Esophagus squamous epithelium (tissue), 5 donors: ENCODE data around the gene IFNA16. TPM values are rescaled to one million over a fixed set of nuclear protein-coding genes. Genes with fewer than 3 reads are reported as not detected.
"Not testable (repeated sequence)": the region's sequence is repeated elsewhere in the genome, so short reads cannot be mapped to it uniquely, and the experiment has no call there.

Experiments
- DNase-seq: peaks from one replicate; lab custom pipeline; 2025; lab: John Stamatoyannopoulos, UW
- H3K27ac ChIP-seq, 4 donors: fragments of 200-600 bp; sonication (generic); one replicate each; pipeline ENCODE4 v1.5.1; 2016 to 2019; ENCODE audit warnings: mild to moderate bottlenecking in 1 of 4
- H3K27me3 ChIP-seq, 4 donors: fragments of 200-600 bp; sonication (generic); 1 replicate in 3 of 4; 2 replicates in 1 of 4; pipeline versions ENCODE4 v1.5.1 to v1.6.0; 2017 to 2021; ENCODE audit warnings: antibody characterized with exemption in 1 of 4
- H3K36me3 ChIP-seq, 3 donors: fragments of 200-600 bp; sonication (generic); one replicate each; pipeline ENCODE4 v1.5.1; 2016 to 2019
- H3K4me1 ChIP-seq, 3 donors: fragments of 200-600 bp; sonication (generic); one replicate each; pipeline ENCODE4 v1.5.1; 2017 to 2019
- H3K4me3 ChIP-seq, 4 donors: fragments of 200-600 bp; sonication (generic); 1 replicate in 3 of 4; 2 replicates in 1 of 4; pipeline ENCODE4 v1.5.1; 2016 to 2019; ENCODE audit warnings: mild to moderate bottlenecking in 2 of 4, moderate library complexity in 1 of 4
- H3K9me3 ChIP-seq, 3 donors: fragments of 200-600 bp; sonication (generic); one replicate each; pipeline ENCODE4 v1.5.1; 2016 to 2019
- POLR2A ChIP-seq, 4 donors: fragments of 450-650 bp; IDR thresholded peaks; one replicate each; pipeline ENCODE4 v1.6.1; 2017; ENCODE audit warnings: antibody characterized with exemption in 4 of 4, mild to moderate bottlenecking in 4 of 4, moderate library complexity in 3 of 4
- WGBS, 2 donors: methylation state at CpG; one replicate each; pipeline ENCODE4 v1.1.5; 2018; 5-methylcytosine and 5-hydroxymethylcytosine counted together
- intact Hi-C: fragments of 100-400 bp; cut with DNase I; formaldehyde crosslinking; loops from one replicate; pipeline ENCODE4 v1.15.0; 2022
- total RNA-seq, 4 donors: library from RNA; depleted of rRNA; stranded (reverse); fragments of >200 nt; gene quantifications; one replicate each; pipeline ENCODE4 v1.1.0, GENCODE V29; 2016
- TF ChIP-seq, protein P1 (sequence below), 6 experiments: fragments of 450-650 bp in 4 of 6; fragments of 200-600 bp in 2 of 6; sonication (generic) in 2 of 6; IDR thresholded peaks; one replicate each; pipeline ENCODE4 v1.5.1; 2016 to 2019; ENCODE audit warnings: antibody characterized with exemption in 6 of 6, mild to moderate bottlenecking in 4 of 6, moderate library complexity in 4 of 6
- donor health status: DM: yes; HTN: yes; CAD: no.

Gene IFNA16
- not detected for total RNA-seq

DNA sequence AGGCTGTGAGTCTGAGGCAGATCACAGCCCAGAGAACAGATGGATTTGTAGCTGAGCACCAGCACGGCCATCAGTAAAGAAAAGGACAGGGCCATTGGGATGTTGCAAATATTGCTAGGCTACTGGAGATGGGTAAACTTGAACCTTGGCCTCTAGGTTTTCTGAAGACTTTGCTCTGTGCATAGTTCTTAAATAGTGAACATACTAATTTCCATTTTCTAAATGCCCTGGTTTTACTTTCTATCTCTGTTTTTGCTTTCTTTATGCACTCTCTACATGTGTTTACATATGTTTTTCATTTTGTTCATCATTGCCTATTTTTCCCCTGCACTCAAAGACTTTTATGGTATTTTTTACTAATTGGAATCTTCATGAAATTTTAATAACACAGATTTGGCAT lies at the start of gene IFNA16:
TSS of gene IFNA16 (minus strand) at position 101 of the 400 bp plus-strand sequence. CDS start at position 95, 6 bp downstream.
- H3K9me3 ChIP-seq, intact Hi-C loops, DNase-seq, H3K36me3 ChIP-seq, H3K4me1 ChIP-seq, H3K4me3 ChIP-seq, H3K27ac ChIP-seq: not testable (repeated sequence)
- H3K27me3 ChIP-seq: peaks cover 0 to 14% (median 0%) of the 10 kb centered on the region in 4 donors
- 67% methylated on average over 1 of the region's 1 CpG; no CpG with 5 or more reads in 1 of the 2 donors for WGBS, 2 donors

DNA sequence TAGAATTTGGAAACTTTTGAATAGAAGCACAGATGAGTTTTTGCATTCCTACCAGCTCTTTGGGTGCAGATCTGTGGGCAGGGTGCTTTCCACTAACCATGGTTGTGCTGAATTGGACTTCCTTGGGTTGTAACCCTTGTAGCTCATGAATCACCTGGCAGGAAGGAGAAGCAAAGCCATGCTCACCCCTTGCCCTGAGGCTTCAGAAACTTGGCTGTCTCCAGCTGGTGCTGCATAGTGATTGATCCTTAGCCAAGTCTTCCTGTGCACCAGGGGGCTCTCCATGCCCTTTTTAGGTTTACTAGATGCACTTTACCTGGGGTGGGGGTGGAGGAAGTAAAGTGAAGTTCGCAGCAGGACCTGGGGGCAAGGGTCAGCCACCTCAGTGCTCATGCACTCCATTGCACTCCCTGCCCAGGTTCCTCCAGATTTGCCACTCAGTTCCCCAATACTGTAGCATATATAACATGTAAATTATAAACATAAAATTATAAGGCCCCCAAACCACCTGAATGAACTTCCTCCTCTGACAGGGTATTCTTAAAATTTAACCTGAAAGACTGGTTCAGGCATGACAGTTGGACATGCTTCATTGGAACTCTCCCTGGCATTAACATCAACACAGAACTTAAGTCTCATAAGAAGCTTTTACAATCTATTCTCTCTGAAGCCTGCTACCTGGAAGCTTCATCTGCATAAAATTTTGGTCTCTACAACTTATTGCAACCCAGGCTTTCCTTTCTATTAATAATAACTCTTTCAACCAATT lies 48.5 kb upstream of the IFNA16 start:
- Histone ChIP-seq H3K4me1 (peaks cover 0 to 49% (median 14%) of the 10 kb centered on the region in 3 donors), H3K36me3 (no peaks in the 10 kb centered on the region), H3K27me3 (peaks cover 0 to 3% (median 0%) of the 10 kb centered on the region in 4 donors), H3K27ac (peak overlapping the region; percentile 19 to 85 (median 58)), H3K4me3 (no peak overlapping the region), H3K9me3 (no peaks in the 10 kb centered on the region)
- TF ChIP-seq, protein P1, sequence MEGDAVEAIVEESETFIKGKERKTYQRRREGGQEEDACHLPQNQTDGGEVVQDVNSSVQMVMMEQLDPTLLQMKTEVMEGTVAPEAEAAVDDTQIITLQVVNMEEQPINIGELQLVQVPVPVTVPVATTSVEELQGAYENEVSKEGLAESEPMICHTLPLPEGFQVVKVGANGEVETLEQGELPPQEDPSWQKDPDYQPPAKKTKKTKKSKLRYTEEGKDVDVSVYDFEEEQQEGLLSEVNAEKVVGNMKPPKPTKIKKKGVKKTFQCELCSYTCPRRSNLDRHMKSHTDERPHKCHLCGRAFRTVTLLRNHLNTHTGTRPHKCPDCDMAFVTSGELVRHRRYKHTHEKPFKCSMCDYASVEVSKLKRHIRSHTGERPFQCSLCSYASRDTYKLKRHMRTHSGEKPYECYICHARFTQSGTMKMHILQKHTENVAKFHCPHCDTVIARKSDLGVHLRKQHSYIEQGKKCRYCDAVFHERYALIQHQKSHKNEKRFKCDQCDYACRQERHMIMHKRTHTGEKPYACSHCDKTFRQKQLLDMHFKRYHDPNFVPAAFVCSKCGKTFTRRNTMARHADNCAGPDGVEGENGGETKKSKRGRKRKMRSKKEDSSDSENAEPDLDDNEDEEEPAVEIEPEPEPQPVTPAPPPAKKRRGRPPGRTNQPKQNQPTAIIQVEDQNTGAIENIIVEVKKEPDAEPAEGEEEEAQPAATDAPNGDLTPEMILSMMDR (IDR thresholded peaks at IDR 0.05): no peak
- TF ChIP-seq POLR2A (IDR thresholded peaks at IDR 0.05): no peak
- DNase-seq: no peak
- intact Hi-C loops: no loop called here
- WGBS, 2 donors: 0% methylated on average over 1 of the region's 1 CpG; no CpG with 5 or more reads in 1 of the 2 donors

DNA sequence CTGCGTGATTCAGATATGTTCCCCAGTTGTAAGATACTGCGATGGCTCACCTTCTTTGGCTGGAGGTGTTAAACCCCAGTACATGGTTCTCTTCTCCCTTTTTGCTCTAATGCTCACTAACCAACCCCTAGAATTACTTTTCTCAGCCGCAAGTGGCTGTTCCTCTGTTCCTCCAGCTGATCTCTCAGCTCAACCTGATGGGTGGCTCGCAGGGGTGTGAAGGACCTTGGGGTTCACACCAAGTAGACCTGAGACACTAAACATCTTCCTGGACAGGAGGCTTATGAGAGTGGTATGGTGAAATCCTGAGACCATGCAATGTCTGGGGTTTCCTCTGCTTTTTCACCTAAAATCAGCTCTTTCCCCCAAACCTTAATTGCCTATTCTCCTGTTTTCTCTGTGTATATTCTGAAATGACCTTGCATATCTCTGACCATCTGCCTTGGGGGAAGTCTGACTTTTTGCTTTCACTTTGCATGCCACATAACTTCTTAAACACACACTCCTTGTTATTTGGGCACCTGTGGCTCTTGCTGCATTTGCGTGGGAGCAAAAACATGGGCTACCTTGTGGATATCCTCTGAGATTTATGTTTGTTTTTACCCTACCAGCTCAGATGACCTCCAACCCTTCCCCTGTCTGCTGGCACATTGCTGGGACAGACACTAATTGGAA lies 38.6 kb upstream of the IFNA16 start:
- DNase-seq: no peak
- 73 to 76% methylated on average over 5 of the region's 5 CpGs for WGBS, 2 donors
- Histone ChIP-seq H3K27me3 (peaks cover 0 to 11% (median 0%) of the 10 kb centered on the region in 4 donors), H3K27ac (no peak overlapping the region), H3K4me1 (peaks cover 0 to 10% (median 4%) of the 10 kb centered on the region in 3 donors), H3K9me3 (no peaks in the 10 kb centered on the region), H3K4me3 (no peak overlapping the region), H3K36me3 (no peaks in the 10 kb centered on the region)
- TF ChIP-seq, protein P1 (IDR thresholded peaks at IDR 0.05): no peak
- TF ChIP-seq POLR2A (IDR thresholded peaks at IDR 0.05): no peak
- intact Hi-C loops: loop anchor here (10.0 kb wide), 1 partner anchor 539 kb away; no protein-coding TSS in a partner anchor

DNA sequence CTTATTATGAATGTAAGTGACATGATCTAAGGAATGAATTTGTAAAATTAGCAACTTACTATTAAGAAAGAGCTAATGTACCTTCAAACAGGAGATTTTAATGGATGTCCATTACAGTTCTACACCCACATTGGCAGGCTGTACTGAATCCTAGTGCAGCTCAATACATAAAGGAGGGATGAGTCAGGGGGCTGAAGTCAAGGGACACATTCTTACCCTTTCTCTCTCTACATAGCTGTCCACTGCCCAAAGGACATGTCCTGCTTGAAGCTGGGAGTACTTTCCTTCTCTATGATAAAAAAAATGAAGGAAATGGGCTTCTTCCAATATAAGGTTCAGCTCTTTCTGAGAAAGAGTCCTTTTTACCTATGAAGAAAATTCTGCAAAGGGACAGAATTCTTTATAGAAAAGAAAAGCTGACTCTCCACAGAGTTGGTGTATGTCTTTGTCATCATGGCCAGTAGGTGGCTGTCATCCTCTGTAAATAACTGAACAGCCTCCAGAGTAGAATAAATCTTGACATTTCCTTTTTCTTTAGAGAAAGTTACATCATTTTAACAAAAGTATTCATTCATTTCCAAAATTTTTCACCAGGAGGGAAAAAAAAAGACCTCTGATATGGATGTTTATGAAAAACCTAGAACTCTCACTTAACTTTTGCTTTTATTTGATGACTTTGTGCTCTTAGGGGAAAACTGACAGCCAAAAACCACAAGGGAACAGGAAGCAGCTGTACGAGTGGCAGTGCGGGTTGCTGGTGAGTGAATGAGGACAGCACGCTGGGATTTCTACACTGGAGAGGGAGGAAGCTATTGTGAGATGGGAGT lies 35.8 kb upstream of the IFNA16 start:
- Histone ChIP-seq H3K36me3 (no peaks in the 10 kb centered on the region), H3K27me3 (peaks cover 0 to 19% (median 1%) of the 10 kb centered on the region in 4 donors), H3K4me1 (peaks cover 0 to 10% (median 4%) of the 10 kb centered on the region in 3 donors), H3K9me3 (no peaks in the 10 kb centered on the region), H3K4me3 (no peak overlapping the region), H3K27ac (no peak overlapping the region)
- intact Hi-C loops: loop anchor here (10.0 kb wide), 1 partner anchor 542 kb away; no protein-coding TSS in a partner anchor
- no peak for DNase-seq
- TF ChIP-seq, protein P1 (IDR thresholded peaks at IDR 0.05): peak; percentile 25 to 70 (median 49)
- TF ChIP-seq POLR2A (IDR thresholded peaks at IDR 0.05): no peak
- 0 to 2% methylated on average over 3 of the region's 3 CpGs for WGBS, 2 donors

DNA sequence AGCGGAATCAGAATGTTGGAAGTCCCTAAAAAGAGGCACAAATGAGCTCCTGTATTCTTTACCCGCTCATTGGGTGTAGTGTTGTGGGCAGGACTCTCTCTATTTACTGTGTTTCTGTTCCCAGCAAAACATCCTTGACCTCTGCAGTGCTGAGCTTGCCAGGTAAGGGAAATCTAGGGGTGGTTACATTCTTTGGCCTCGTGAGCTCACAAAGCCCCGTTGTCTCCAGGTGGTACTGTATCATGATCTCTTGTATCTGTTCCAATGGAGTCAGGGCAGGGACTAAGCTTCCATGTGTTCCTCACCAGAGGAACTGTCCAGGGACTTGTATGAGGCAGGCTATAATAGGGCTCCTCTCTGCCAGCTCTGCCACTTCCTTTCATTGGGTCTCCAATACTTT lies 34.5 kb upstream of the IFNA16 start:
- intact Hi-C loops: loop anchor here (10.0 kb wide), 1 partner anchor 543 kb away; no protein-coding TSS in a partner anchor
- Histone ChIP-seq H3K9me3 (no peaks in the 10 kb centered on the region), H3K4me3 (no peak overlapping the region), H3K27ac (no peak overlapping the region), H3K36me3 (no peaks in the 10 kb centered on the region), H3K4me1 (peaks cover 0 to 10% (median 4%) of the 10 kb centered on the region in 3 donors), H3K27me3 (peaks cover 0 to 16% (median 1%) of the 10 kb centered on the region in 4 donors)
- DNase-seq: no peak
- WGBS, 2 donors: 51 to 63% methylated on average over 3 to 4 of the region's 4 CpGs
- TF ChIP-seq, protein P1 (IDR thresholded peaks at IDR 0.05): no peak
- no peak for TF ChIP-seq POLR2A (IDR thresholded peaks at IDR 0.05)
